ENCODE data around the gene DUS2.
A peak's percentile ranks its signal among the peaks of the same experiment; 100 is the strongest.

DUS2 gene

GRCh38 chr16:68047987-68048386 is 24.9 kb downstream of the DUS2 start:
- no peak for DNase-seq

GRCh38 chr16:68049449-68049848 is 26.4 kb downstream of the DUS2 start:
- no peak for DNase-seq

DNA sequence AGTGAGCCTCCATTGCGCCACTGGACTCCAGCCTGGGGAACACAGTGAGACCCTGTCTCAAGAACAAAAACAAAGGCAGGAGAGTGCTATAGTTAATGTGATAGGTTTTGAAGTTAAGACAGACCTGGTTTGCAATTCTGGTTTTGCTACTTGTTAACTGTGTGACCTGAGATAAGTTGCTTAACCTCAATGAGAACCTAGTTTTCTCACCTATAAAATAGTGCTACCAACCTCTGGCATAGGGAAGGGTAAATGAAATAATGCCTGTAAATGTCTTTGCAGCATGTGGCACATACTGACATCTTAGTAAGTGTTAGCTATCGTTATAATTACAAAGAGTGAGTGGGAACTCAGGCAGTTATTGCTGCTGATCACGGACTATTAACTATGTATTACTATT is 32.3 kb downstream of the DUS2 start:
- no peak for DNase-seq

GRCh38 chr16:68059804-68060203 is 36.7 kb downstream of the DUS2 start:
- no peak for DNase-seq

GRCh38 chr16:68061396-68061795 is 38.3 kb downstream of the DUS2 start:
- DNase-seq: no peak

DNA sequence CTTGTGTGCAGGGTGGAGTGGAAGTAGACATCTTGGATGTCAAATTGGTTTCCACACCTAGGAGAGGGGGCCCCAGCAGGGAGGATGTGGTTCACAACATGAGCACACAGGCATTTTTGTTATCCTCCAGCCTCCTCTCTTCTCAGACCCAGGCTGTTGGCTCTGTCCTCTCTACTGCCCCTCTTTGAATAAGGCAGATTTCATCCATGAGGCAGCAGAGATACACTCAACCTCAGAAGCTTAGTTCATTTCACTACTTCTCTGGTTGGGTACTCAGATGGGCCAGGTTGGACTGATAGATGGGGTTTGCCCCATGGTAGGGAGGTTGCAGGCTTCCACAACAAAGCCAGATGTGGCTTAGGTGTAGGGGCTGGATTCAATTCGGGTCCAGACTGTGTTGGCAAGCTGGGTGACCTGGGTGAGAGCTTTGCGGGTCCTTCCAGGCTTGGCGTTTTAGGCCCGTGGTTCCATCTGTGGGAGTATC is 39.9 kb downstream of the DUS2 start:
- DNase-seq: no peak

DNA sequence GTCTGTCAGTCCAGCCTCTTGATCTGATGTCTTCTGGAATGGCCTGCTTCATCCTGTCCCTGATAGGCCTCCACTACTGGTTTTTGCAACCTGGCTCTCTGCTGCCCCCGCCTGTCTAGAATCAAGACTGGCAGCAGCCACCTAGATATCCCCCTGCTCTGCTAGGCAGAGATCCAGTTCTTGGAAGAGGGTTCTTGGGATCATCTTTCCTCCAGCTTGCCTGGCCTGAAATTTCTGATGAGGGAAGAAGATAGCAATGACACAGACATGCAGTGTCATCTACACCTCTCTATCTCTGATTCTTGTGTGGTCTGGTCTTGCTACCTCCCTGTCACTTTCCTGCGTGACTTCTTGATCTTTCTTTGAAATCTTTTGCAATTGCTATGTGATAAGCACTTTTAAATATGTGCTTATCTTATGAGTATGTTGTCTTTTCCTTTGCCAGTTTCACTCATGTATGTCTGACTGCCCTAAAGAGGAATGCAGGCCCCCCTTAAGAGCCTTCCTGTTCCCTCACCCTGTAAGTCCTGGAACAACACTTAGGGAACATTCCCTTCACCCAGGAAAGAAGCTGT is 41.8 kb downstream of the DUS2 start:
- DNase-seq: peak; percentile 72

GRCh38 chr16:68065716-68066305 is 42.7 kb downstream of the DUS2 start:
- no peak for DNase-seq

DNA sequence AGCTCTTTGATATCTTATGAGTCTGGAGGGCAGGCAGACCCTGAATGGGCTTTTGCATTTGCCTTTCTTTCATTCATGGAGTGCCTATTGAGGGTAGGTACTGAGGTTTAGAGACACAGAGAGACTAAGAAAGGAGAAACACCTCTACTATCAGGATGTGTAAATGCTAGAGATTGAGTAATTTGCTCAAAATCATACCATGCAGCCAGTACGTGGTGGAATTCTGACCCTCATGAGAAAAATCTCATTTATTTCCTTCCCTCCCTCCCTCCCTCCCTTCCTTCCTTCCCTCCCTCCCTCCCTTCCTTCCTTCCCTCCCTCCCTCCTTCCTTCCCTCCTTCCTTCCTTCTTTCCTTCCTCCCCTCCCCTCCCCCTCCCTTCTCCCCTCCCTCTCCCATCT is 43.7 kb downstream of the DUS2 start:
- DNase-seq: no peak

GRCh38 chr16:68068926-68069325 is 45.8 kb downstream of the DUS2 start:
- DNase-seq: no peak

- DNase-seq: no peak
These were observed 46.6 kb downstream of the DUS2 start for GRCh38 chr16:68069511-68070248.

GRCh38 chr16:68070249-68070730 is 47.2 kb downstream of the DUS2 start:
- DNase-seq: no peak

GRCh38 chr16:68070806-68071517 is 47.9 kb downstream of the DUS2 start:
- no peak for DNase-seq

- DNase-seq: no peak
These were observed 48.4 kb downstream of the DUS2 start for GRCh38 chr16:68071518-68071901.

DNA sequence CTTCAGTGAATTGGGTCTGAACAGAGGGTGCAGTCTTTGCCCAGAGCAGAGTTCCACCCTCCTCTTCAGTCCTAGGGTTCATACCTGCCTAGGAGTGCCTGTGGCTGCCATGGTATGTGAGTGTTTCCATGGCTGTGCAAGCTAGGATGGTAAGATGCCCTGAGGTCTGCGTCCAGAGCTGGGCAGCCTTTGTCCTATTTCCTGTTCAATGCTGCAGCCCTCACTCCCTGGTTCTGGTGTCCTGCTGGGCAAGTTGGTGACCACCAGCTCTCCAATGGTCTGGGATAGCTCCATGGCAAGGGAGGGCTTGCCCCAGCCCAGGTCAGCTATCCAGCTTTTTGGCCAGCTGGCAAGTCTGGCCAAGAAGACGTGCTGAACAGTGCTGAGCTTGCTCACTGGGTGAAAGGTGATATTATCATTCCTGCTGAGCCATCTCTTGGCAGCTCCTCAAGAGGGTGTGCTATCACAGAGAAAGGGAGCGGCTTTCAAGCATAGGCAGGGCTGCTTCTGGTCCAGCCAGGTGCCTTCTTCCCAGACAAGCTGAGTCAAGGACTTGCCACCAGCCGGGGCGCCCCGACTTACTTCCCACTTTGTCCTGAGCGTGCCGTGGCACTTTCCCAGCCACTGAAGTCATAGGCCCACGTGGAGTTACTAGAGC is 49.1 kb downstream of the DUS2 start:
- DNase-seq: no peak

DNA sequence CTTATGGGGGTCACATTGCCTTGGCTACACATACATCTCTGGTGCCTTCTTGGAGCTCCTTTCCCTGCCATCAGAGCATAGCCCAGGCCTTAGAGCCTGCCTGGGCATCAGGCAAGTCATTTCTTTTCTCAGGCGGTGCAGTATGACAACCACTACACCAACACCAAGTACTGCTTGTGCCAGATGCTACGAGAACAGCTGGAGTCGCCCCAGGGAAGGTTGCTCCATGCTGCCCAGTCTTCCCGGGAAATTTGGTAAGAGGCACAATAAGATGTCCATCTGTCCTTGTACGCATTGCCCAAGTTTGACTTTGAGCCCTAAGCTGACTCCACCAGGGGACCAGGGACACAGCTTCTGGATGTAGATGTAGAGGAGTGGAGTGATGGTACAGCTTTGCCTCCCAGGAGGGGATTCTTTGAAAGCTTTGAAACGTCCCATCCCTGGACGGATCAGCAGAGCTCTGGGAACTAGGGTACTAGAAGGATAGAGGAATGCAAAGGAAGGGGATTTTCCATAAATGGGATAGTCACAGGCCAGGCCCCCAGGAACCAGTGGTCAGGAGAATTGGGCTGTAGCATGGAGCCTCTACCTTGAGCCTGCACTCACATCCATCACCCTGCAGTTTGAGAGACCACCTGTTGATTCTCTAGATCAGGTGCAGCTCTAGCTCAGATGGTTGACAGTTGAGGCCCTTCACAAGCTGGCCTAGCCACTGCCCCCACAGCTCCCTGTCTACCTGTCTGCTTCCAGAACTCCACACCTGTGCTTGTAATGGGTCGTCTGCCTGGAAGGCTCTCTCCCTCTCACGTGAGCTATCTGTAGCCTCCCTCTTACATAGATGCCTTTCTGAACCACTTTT is 51.0 kb downstream of the DUS2 start:
- DNase-seq: no peak

DNA sequence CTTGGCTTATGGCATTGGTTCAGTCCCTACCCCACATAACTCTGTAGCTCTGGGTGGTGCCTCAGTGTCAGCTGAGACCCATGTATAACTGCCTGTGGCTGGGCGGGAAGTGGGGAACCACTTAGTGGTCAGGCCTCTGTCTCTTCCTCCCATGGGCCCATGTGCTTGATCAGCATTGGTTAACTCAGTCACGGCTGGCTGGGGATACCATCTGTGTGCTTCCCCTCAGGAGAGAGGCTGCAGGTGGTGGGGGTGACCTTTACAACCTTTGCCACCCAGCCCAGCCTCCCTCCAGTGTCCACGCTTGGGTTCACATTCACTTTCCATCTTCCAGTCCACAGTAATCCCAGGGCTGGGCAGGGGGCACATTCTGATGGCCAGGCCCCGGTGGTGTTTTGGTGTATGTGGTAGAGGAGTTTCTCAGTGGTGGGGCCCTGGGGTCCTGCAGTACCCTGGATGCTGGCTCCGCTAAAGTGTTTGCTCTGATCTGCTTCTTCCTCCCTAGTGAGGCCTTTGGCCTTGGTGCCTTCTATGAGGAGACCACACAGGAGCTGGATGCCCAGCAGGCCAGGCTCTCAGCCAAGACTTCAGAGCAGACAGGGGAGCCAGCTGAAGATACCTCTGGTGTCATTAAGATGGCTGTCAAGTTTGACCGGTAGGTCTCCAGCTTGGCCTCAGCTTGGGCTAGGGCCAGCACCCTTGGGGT is 51.9 kb downstream of the DUS2 start:
- DNase-seq: peak; percentile 52

DNA sequence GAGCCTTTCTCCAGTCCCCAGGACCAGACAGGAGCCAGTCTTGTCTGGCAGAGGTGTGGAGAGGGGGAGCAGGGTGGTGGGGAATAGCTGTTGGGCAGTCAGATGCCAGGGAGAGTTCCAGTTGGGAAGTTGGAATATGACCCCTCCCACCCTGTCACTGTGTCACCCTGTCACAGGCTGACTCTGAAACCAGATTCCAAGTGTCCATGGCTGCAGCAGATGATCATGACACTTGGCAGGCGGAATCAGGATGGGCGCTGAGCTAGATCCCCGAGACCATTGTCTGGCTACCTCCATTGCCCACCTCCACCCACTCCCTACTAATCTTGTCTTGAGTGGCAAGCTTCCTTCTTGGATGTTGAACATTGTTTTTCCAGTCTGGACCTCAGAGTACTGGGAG is 52.9 kb downstream of the DUS2 start:
- DNase-seq: no peak

- DNase-seq: no peak
These were observed 53.5 kb downstream of the DUS2 start for GRCh38 chr16:68076560-68076959.

- DNase-seq: no peak
These were observed 55.0 kb downstream of the DUS2 start for GRCh38 chr16:68077866-68078700.
